GM12878 (cell line): ENCODE results near the gene KIFC1. TPM values are rescaled to one million over a fixed set of nuclear protein-coding genes. Genes with fewer than 3 reads are reported as not detected.

Source experiments
- ASH2L ChIP-seq: fragments of 300-600, 200-600 bp; sonication (generic); IDR thresholded peaks from 2 replicates; pipeline ENCODE4 v1.6.1; 2017; ENCODE audit warnings: low read depth, mild to moderate bottlenecking, borderline replicate concordance
- BACH1 ChIP-seq: fragments of 450-650 bp; IDR thresholded peaks from 2 replicates; pipeline ENCODE4 v1.6.1; 2017; ENCODE audit warnings: mild to moderate bottlenecking, borderline replicate concordance
- CEBPB ChIP-seq, 2 experiments: fragments of 150-350 bp in 1 of 2; IDR thresholded peaks; 2 replicates each; pipeline ENCODE4 v1.6.1; 2012 to 2014; ENCODE audit warnings: low read depth in 2 of 2, low read length in 2 of 2, borderline replicate concordance in 1 of 2, inconsistent platforms in 1 of 2
- HDAC6 ChIP-seq: fragments of 200-600 bp; sonication (generic); IDR thresholded peaks from one replicate; pipeline ENCODE4 v1.8.0; 2017; ENCODE audit warnings: antibody characterized with exemption; ENCODE audit not compliant: unreplicated experiment
- IKZF1 ChIP-seq: fragments of 450-650 bp; conservative IDR thresholded peaks from 2 replicates; pipeline ENCODE4 v1.6.1; 2017; ENCODE audit warnings: antibody characterized with exemption, mild to moderate bottlenecking
- MTA3 ChIP-seq: IDR thresholded peaks from 2 replicates; pipeline ENCODE4 v1.6.1; 2012; ENCODE audit warnings: low read length, inconsistent platforms, borderline replicate concordance
- NR2C1 ChIP-seq: fragments of 450-650 bp; IDR thresholded peaks from 2 replicates; pipeline ENCODE4 v1.6.1; 2017; ENCODE audit warnings: antibody characterized with exemption, mild to moderate bottlenecking, moderate library complexity
- PML ChIP-seq: IDR thresholded peaks from 2 replicates; pipeline ENCODE4 v1.6.1; 2012; ENCODE audit warnings: low read length, inconsistent platforms
- POLR2AphosphoS2 ChIP-seq: IDR thresholded peaks from 2 replicates; pipeline ENCODE4 v1.6.1; 2011; ENCODE audit warnings: low read depth, mild to moderate bottlenecking, low read length, improper control_type of control experiment, moderate library complexity
- RFX5 ChIP-seq: IDR thresholded peaks from 2 replicates; pipeline ENCODE4 v1.6.1; 2011; ENCODE audit warnings: low read depth, low read length, improper control_type of control experiment
- RUNX3 ChIP-seq: IDR thresholded peaks from 2 replicates; pipeline ENCODE4 v1.6.1; 2012; ENCODE audit warnings: low read length, inconsistent platforms
- SKIL ChIP-seq: fragments of 450-650 bp; IDR thresholded peaks from 2 replicates; pipeline ENCODE4 v1.6.1; 2017; ENCODE audit warnings: mild to moderate bottlenecking, low read depth, inconsistent platforms; ENCODE audit not compliant: poor library complexity, severe bottlenecking
- SMARCA5 ChIP-seq: fragments of 450-650 bp; IDR thresholded peaks from 2 replicates; pipeline ENCODE4 v1.6.1; 2017; ENCODE audit warnings: mild to moderate bottlenecking
- SUPT20H ChIP-seq: IDR thresholded peaks from 2 replicates; pipeline ENCODE4 v1.6.1; 2011; ENCODE audit warnings: low read depth, mild to moderate bottlenecking, low read length, moderate library complexity, borderline replicate concordance; ENCODE audit not compliant: control insufficient read depth
- SUZ12 ChIP-seq: fragments of 200-600 bp; sonication (generic); IDR thresholded peaks from one replicate; pipeline ENCODE4 v1.6.1; 2018; ENCODE audit warnings: antibody characterized with exemption, mild to moderate bottlenecking; ENCODE audit not compliant: unreplicated experiment
- ZBTB40 ChIP-seq: fragments of 450-650 bp; IDR thresholded peaks from 2 replicates; pipeline ENCODE4 v1.6.1; 2016; ENCODE audit warnings: mild to moderate bottlenecking, moderate library complexity, borderline replicate concordance
- polyA plus RNA-seq, 11 experiments: library from polyadenylated mRNA; depleted of rRNA in 4 of 11; unstranded in 6 of 11; stranded (reverse) in 5 of 11; fragments of >200 nt; fragmentation: Nextera tagmentation in 4 of 11; fragmentation: Illumina TruSeq in 1 of 11; extraction: Ambion mirVana in 4 of 11; extraction: Trizol in 1 of 11; gene quantifications; 1 replicate in 1 of 11; 2 replicates in 10 of 11; pipeline versions ENCODE4 v1.2.1 to v1.2.3, GENCODE V29; 2011 to 2016; ENCODE audit warnings: inconsistent platforms in 2 of 11, missing spikeins in 2 of 11, low read depth in 1 of 11
- total RNA-seq, 4 experiments: library from RNA; depleted of rRNA in 3 of 4; stranded (reverse); fragments of >200 nt in 3 of 4; fragmentation: Illumina TruSeq in 1 of 4; extraction: Trizol in 1 of 4; gene quantifications; 2 replicates each; pipeline versions ENCODE4 v1.2.1 to v1.2.3, GENCODE V29; 2013 to 2021
- TF ChIP-seq, protein P1 (sequence below): fragments of 450-650 bp; IDR thresholded peaks from 2 replicates; pipeline ENCODE4 v1.6.1; 2017; ENCODE audit warnings: borderline replicate concordance
- TF ChIP-seq, protein P2 (sequence below): fragments of 150-350 bp; IDR thresholded peaks from 2 replicates; pipeline ENCODE4 v1.6.1; 2014; ENCODE audit warnings: mild to moderate bottlenecking, low read depth, low read length
- TF ChIP-seq, protein P3 (sequence below): IDR thresholded peaks from 2 replicates; pipeline ENCODE4 v1.6.1; 2011; ENCODE audit warnings: borderline replicate concordance, low read depth, mild to moderate bottlenecking, moderate library complexity, mixed read lengths, low read length; ENCODE audit not compliant: insufficient read depth; ENCODE audit errors: extremely low read length

The KIFC1 gene
- total and polyA plus RNA-seq, 10 of the 15 experiments (the other 5 are each of a cell fraction or from before 2014, with no cell fraction given): 1.8 to 87.4 (median 54.4) TPM

DNA sequence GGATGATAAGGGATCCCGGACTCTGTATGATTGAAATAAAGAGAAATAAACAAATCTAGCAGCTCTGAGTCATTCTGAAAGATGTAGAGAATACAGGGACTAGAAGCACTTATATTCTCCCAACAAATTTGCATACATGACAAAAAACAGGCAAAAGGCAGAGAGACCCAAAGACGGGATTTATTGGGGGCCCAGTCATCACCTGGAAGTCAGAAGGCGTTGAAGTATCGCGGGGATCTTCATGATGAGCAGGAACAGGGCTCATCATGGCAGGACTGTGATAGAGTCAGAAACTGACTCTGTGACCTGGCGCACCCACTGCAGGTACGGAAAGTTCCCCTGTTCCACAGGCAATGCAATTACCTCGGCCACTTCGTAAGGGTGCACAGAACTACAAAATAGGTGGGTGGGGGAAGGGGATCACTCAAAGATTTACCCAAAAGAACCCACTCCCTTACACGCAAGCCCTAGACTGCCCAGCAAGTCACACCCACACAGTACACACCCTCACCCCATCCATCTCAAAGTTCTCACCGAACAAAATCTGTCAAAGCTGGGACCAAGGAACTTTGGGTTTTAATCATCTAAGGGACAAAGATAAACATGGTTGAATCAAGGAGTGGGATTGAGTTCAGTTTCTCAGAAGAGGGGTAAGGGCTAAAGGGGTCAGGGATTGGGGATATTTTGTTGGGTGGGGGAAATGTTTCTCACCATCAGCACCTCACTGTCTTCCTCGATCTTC is 24.9 kb downstream of the KIFC1 start (continued):
- TF ChIP-seq, protein P1, sequence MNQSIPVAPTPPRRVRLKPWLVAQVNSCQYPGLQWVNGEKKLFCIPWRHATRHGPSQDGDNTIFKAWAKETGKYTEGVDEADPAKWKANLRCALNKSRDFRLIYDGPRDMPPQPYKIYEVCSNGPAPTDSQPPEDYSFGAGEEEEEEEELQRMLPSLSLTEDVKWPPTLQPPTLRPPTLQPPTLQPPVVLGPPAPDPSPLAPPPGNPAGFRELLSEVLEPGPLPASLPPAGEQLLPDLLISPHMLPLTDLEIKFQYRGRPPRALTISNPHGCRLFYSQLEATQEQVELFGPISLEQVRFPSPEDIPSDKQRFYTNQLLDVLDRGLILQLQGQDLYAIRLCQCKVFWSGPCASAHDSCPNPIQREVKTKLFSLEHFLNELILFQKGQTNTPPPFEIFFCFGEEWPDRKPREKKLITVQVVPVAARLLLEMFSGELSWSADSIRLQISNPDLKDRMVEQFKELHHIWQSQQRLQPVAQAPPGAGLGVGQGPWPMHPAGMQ: no peak
- TF ChIP-seq BACH1 (0 out of 2 replicates have a peak, but pooled peaks have one; percentile 27), MTA3 (no peak), POLR2AphosphoS2 (peak; percentile 73; the same call in 1 of the 2 replicates), HDAC6 (no peak), CEBPB (IDR thresholded peaks at IDR 0.05; ENCODE audit: borderline replicate concordance in 1 of 2, low read depth in 2 of 2, low read length in 2 of 2) (no peak), ZBTB40 (no peak), SUZ12 (no peak), IKZF1 (0 out of 2 replicates have a peak, but pooled peaks have one; percentile 22), PML (no peak), ASH2L (0 out of 2 replicates have a peak, but pooled peaks have one; percentile 21), SUPT20H (no peak), RFX5 (no peak), RUNX3 (no peak), SMARCA5 (no peak), NR2C1 (no peak), SKIL (peak; percentile 33)
- TF ChIP-seq, protein P2, sequence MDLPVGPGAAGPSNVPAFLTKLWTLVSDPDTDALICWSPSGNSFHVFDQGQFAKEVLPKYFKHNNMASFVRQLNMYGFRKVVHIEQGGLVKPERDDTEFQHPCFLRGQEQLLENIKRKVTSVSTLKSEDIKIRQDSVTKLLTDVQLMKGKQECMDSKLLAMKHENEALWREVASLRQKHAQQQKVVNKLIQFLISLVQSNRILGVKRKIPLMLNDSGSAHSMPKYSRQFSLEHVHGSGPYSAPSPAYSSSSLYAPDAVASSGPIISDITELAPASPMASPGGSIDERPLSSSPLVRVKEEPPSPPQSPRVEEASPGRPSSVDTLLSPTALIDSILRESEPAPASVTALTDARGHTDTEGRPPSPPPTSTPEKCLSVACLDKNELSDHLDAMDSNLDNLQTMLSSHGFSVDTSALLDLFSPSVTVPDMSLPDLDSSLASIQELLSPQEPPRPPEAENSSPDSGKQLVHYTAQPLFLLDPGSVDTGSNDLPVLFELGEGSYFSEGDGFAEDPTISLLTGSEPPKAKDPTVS: no peak
- TF ChIP-seq, protein P3, sequence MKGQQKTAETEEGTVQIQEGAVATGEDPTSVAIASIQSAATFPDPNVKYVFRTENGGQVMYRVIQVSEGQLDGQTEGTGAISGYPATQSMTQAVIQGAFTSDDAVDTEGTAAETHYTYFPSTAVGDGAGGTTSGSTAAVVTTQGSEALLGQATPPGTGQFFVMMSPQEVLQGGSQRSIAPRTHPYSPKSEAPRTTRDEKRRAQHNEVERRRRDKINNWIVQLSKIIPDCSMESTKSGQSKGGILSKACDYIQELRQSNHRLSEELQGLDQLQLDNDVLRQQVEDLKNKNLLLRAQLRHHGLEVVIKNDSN: no peak
